A549 treated with CORT108297 at 1 μM for 4 hours (cell line): ENCODE data around the gene REEP2. TPM values are rescaled to one million over a fixed set of nuclear protein-coding genes. Genes with fewer than 3 reads are reported as not detected.

ENCODE experiments used
- total RNA-seq: library from RNA; stranded (reverse); fragments of 200-300 nt; extraction: Qiagen RNA extraction; gene quantifications from 5 replicates; pipeline ENCODE4 v1.2.3, GENCODE V29; 2022

REEP2 gene, protein sequence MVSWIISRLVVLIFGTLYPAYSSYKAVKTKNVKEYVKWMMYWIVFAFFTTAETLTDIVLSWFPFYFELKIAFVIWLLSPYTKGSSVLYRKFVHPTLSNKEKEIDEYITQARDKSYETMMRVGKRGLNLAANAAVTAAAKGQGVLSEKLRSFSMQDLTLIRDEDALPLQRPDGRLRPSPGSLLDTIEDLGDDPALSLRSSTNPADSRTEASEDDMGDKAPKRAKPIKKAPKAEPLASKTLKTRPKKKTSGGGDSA
- 6.5 to 8.1 TPM (median 6.8 TPM) in 5 replicates for total RNA-seq

DNA sequence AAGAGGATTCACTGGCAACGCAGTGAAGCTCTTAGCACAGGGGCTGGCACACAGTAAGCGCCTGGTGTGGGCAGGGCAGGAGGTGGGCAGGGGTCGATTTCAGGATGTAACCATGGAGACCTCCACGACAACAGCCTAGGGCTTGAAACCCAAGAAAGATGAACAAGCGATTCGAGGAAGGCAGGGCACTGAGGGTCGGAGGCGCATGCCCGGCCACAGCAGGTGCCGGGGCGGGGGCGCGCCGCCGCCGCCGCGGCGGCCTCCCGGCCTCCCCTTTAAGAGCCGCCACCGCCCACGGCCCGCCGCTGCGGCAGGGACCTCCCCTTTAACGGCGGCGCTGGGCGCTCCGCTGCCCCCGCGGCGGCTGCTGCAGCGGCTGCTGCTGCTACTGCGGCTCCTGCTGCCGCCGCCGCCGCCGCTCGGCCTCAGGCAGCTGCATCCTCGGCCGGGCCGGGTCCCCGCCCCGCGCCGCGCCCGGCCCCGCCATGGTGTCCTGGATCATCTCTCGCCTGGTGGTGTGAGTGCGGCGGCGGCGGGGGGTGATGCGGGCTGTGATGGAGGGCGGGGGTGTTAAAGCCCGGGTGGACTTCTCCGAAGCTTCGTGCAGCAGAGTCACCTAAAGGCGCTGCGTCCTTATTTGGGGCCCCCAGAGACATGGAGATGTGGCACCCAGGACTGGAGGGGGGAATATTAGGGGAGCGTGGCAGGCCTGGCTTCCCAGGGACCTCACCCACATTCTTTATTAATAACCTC is at the start of gene REEP2:
Gene REEP2 (plus strand): TSS at position 334 of the 753 bp plus-strand sequence. CDS start 152 bp downstream, at position 486.

DNA sequence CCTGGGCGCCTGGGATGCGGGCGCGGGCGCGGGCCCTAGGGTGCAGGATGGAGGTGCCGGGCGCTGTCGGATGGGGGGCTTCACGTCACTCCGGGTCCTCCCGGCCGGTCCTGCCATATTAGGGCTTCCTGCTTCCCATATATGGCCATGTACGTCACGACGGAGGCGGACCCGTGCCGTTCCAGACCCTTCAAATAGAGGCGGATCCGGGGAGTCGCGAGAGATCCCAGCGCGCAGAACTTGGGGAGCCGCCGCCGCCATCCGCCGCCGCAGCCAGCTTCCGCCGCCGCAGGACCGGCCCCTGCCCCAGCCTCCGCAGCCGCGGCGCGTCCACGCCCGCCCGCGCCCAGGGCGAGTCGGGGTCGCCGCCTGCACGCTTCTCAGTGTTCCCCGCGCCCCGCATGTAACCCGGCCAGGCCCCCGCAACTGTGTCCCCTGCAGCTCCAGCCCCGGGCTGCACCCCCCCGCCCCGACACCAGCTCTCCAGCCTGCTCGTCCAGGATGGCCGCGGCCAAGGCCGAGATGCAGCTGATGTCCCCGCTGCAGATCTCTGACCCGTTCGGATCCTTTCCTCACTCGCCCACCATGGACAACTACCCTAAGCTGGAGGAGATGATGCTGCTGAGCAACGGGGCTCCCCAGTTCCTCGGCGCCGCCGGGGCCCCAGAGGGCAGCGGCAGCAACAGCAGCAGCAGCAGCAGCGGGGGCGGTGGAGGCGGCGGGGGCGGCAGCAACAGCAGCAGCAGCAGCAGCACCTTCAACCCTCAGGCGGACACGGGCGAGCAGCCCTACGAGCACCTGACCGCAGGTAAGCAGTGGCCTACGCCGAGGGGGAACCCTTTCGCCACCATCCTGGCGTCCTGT is 26.6 kb downstream of the REEP2 start, which contains the start of gene EGR1:
Gene EGR1 (plus strand): TSS at position 219 of the 864 bp plus-strand sequence. CDS start 283 bp downstream, at position 502.

Other genes starting within 250 kb of the REEP2 start
- gene CDC23, start 225.7 kb upstream of the REEP2 start, total RNA-seq = 23.7 to 38.0 TPM (median 29.0 TPM) in 5 replicates
- 0.08 to 0.14 TPM (median 0.12 TPM) in 4 of 5 replicates, not detected in the other for gene GFRA3, start 164.4 kb upstream of the REEP2 start, total RNA-seq
- 10.1 to 12.7 TPM (median 11.5 TPM) in 5 replicates for gene CDC25C, start 107.3 kb upstream of the REEP2 start, total RNA-seq
- gene FAM53C, start 100.8 kb upstream of the REEP2 start, total RNA-seq = 17.9 to 23.4 TPM (median 21.3 TPM) in 5 replicates
- gene KDM3B, start 86.4 kb upstream of the REEP2 start, total RNA-seq = 35.8 to 50.7 TPM (median 41.6 TPM) in 5 replicates
- 7.1 to 12.8 TPM (median 9.9 TPM) in 5 replicates for gene EGR1, start 26.4 kb downstream of the REEP2 start, total RNA-seq
- 111 to 158 TPM (median 121 TPM) in 5 replicates for gene ETF1, start 104.2 kb downstream of the REEP2 start, total RNA-seq
- gene HSPA9, start 136.3 kb downstream of the REEP2 start, total RNA-seq = 329 to 377 TPM (median 336 TPM) in 5 replicates